ENCODE measurements around the gene CTRB1.

The CTRB1 gene

DNA sequence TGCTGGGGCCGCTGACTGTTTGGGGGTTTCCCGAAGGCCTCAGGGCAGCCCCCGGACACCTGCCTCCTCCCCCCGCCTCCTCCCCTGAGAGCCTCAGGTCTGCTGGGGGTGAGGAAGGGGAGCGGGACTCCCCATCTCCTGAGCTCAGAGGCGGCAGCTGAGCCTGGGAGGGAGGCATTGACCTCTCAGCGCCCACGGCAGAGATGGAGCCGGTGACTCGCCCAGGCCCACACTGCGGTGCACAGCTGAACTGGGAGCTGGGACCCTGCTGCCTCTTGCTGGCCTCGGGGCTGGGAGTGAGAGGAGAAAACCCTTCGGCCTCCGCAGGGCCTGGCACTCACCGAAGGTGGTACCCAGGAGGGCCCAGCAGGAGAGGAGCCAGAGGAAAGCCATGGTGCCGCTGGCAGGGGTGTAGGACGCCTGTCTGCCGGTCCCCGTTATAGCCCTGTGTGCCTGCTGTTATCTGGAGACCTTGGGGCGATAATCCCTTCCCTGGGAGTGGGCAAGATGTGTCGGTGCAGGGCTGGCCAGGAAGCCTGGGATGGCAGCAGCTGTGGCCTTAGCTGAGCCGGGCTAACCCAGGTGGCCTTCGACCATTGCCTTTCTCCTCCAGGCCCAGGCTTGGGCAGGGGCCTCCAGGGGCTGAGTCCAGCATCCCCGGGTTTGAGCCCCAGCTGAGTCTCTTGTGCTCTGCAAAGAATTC lies 11.9 kb upstream of the CTRB1 start, which contains the start of gene CTRB2:
Gene CTRB2 (minus strand): TSS at position 413 of the 703 bp plus-strand sequence. CDS start 20 bp downstream, at position 393.
- no peak within 1 kb of the TSS for H3K4me3 ChIP-seq (ENCODE audit: low read depth, low read length, poor library complexity, severe bottlenecking)
- TF ChIP-seq EZH2 (IDR thresholded peaks at IDR 0.05; ENCODE audit: borderline replicate concordance, low read length), result no peak
- TF ChIP-seq, protein P1, sequence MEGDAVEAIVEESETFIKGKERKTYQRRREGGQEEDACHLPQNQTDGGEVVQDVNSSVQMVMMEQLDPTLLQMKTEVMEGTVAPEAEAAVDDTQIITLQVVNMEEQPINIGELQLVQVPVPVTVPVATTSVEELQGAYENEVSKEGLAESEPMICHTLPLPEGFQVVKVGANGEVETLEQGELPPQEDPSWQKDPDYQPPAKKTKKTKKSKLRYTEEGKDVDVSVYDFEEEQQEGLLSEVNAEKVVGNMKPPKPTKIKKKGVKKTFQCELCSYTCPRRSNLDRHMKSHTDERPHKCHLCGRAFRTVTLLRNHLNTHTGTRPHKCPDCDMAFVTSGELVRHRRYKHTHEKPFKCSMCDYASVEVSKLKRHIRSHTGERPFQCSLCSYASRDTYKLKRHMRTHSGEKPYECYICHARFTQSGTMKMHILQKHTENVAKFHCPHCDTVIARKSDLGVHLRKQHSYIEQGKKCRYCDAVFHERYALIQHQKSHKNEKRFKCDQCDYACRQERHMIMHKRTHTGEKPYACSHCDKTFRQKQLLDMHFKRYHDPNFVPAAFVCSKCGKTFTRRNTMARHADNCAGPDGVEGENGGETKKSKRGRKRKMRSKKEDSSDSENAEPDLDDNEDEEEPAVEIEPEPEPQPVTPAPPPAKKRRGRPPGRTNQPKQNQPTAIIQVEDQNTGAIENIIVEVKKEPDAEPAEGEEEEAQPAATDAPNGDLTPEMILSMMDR (IDR thresholded peaks at IDR 0.05; ENCODE audit: low read length), result no peak
- no peaks in the 10 kb centered on the region for H3K36me3 ChIP-seq (ENCODE audit: insufficient read depth, low read length)
- H3K4me1 ChIP-seq (ENCODE audit: insufficient read depth, low read length, severe bottlenecking), result no peaks in the 10 kb centered on the region
- peaks cover 3% of the 10 kb centered on the region; the same call in 1 of the 2 replicates for H3K27me3 ChIP-seq (ENCODE audit: insufficient read depth, low read length)
- no peaks in the 10 kb centered on the region for H3K9me3 ChIP-seq (ENCODE audit: low read length)
- no peak within 1 kb of the TSS for H3K9ac ChIP-seq (ENCODE audit: low read length)
- H4K20me1 ChIP-seq (ENCODE audit: insufficient read depth, low read length), result no peaks in the 10 kb centered on the region
- no peaks in the 10 kb centered on the region for H3F3A ChIP-seq (ENCODE audit: insufficient read depth, low read length)
- no peak within 1 kb of the TSS for H3K27ac ChIP-seq (ENCODE audit: low read depth, low read length, poor library complexity, severe bottlenecking)
- no peaks in the 10 kb centered on the region for H3K9me2 ChIP-seq (ENCODE audit: low read depth, low read length)
- H3K4me2 ChIP-seq (ENCODE audit: low read length), result no peak within 1 kb of the TSS
- H3K79me2 ChIP-seq (ENCODE audit: insufficient read depth, low read length), result no peaks in the 10 kb centered on the region
- no peak within 1 kb of the TSS for H2AFZ ChIP-seq (ENCODE audit: low read length)

- no peak overlapping the region for H3K9ac ChIP-seq (ENCODE audit: low read length)
- no peaks in the 10 kb centered on the region for H3F3A ChIP-seq (ENCODE audit: insufficient read depth, low read length)
- TF ChIP-seq EZH2 (IDR thresholded peaks at IDR 0.05; ENCODE audit: borderline replicate concordance, low read length), result no peak
- TF ChIP-seq, protein P1 (IDR thresholded peaks at IDR 0.05; ENCODE audit: low read length), result no peak
- H3K9me2 ChIP-seq (ENCODE audit: low read depth, low read length), result no peaks in the 10 kb centered on the region
- no peak overlapping the region for H3K4me2 ChIP-seq (ENCODE audit: low read length)
- H3K4me1 ChIP-seq (ENCODE audit: insufficient read depth, low read length, severe bottlenecking), result no peaks in the 10 kb centered on the region
- peaks cover 3% of the 10 kb centered on the region; the same call in 1 of the 2 replicates for H3K27me3 ChIP-seq (ENCODE audit: insufficient read depth, low read length)
- no peaks in the 10 kb centered on the region for H3K79me2 ChIP-seq (ENCODE audit: insufficient read depth, low read length)
- H4K20me1 ChIP-seq (ENCODE audit: insufficient read depth, low read length), result no peaks in the 10 kb centered on the region
- H3K36me3 ChIP-seq (ENCODE audit: insufficient read depth, low read length), result no peaks in the 10 kb centered on the region
- H2AFZ ChIP-seq (ENCODE audit: low read length), result no peak overlapping the region
- H3K9me3 ChIP-seq (ENCODE audit: low read length), result no peaks in the 10 kb centered on the region
- H3K27ac ChIP-seq (ENCODE audit: low read depth, low read length, poor library complexity, severe bottlenecking), result no peak overlapping the region
- H3K4me3 ChIP-seq (ENCODE audit: low read depth, low read length, poor library complexity, severe bottlenecking), result no peak overlapping the region
Measured at GRCh38 chr16:75207831-75208230, 11.0 kb upstream of the CTRB1 start.

GRCh38 chr16:75208242-75208825 lies 10.5 kb upstream of the CTRB1 start:
- no peak overlapping the region for H2AFZ ChIP-seq (ENCODE audit: low read length)
- no peaks in the 10 kb centered on the region for H3F3A ChIP-seq (ENCODE audit: insufficient read depth, low read length)
- TF ChIP-seq EZH2 (IDR thresholded peaks at IDR 0.05; ENCODE audit: borderline replicate concordance, low read length), result no peak
- TF ChIP-seq, protein P1 (IDR thresholded peaks at IDR 0.05; ENCODE audit: low read length), result no peak
- no peaks in the 10 kb centered on the region for H3K9me3 ChIP-seq (ENCODE audit: low read length)
- H4K20me1 ChIP-seq (ENCODE audit: insufficient read depth, low read length), result no peaks in the 10 kb centered on the region
- no peak overlapping the region for H3K4me2 ChIP-seq (ENCODE audit: low read length)
- no peak overlapping the region for H3K27ac ChIP-seq (ENCODE audit: low read depth, low read length, poor library complexity, severe bottlenecking)
- H3K4me1 ChIP-seq (ENCODE audit: insufficient read depth, low read length, severe bottlenecking), result no peaks in the 10 kb centered on the region
- H3K36me3 ChIP-seq (ENCODE audit: insufficient read depth, low read length), result no peaks in the 10 kb centered on the region
- no peaks in the 10 kb centered on the region for H3K79me2 ChIP-seq (ENCODE audit: insufficient read depth, low read length)
- peaks cover 3% of the 10 kb centered on the region; the same call in 1 of the 2 replicates for H3K27me3 ChIP-seq (ENCODE audit: insufficient read depth, low read length)
- no peak overlapping the region for H3K4me3 ChIP-seq (ENCODE audit: low read depth, low read length, poor library complexity, severe bottlenecking)
- no peaks in the 10 kb centered on the region for H3K9me2 ChIP-seq (ENCODE audit: low read depth, low read length)
- no peak overlapping the region for H3K9ac ChIP-seq (ENCODE audit: low read length)
